GM12878 (cell line): ENCODE measurements around the gene CBFB. TPM values are rescaled to one million over a fixed set of nuclear protein-coding genes. Genes with fewer than 3 reads are reported as not detected.

Source experiments
- ASH2L ChIP-seq: fragments of 300-600, 200-600 bp; sonication (generic); IDR thresholded peaks from 2 replicates; pipeline ENCODE4 v1.6.1; 2017; ENCODE audit warnings: low read depth, mild to moderate bottlenecking, borderline replicate concordance
- ATF3 ChIP-seq: IDR thresholded peaks from 2 replicates; pipeline ENCODE4 v1.6.1; 2011; ENCODE audit warnings: low read depth, mild to moderate bottlenecking, low read length, moderate library complexity, borderline replicate concordance; ENCODE audit errors: extremely low read depth
- BHLHE40 ChIP-seq, 2 experiments: fragments of 450-650 bp in 1 of 2; IDR thresholded peaks; 2 replicates each; pipeline ENCODE4 v1.6.1; 2011 to 2017; ENCODE audit warnings: low read depth in 2 of 2, borderline replicate concordance in 1 of 2, improper control_type of control experiment in 1 of 2, low read length in 1 of 2, mild to moderate bottlenecking in 1 of 2
- CHD1 ChIP-seq: IDR thresholded peaks from 2 replicates; pipeline ENCODE4 v1.6.1; 2012; ENCODE audit warnings: low read depth, low read length, improper control_type of control experiment
- CTCF ChIP-seq, 3 experiments: IDR thresholded peaks in 2 of 3; conservative IDR thresholded peaks in 1 of 3; 2 replicates each; pipeline ENCODE4 v1.5.1; 2011; ENCODE audit warnings: low read depth in 3 of 3, low read length in 3 of 3, mild to moderate bottlenecking in 3 of 3, control low read depth in 2 of 3, moderate library complexity in 2 of 3, inconsistent platforms in 1 of 3, mixed read lengths in 1 of 3; ENCODE audit not compliant: control insufficient read depth in 2 of 3, insufficient read depth in 1 of 3; ENCODE audit errors: extremely low read depth in 1 of 3
- E2F8 ChIP-seq: fragments of 450-650 bp; IDR thresholded peaks from 2 replicates; pipeline ENCODE4 v1.6.1; 2018; ENCODE audit warnings: mild to moderate bottlenecking, low read depth, moderate library complexity; ENCODE audit not compliant: partially characterized antibody
- IKZF1 ChIP-seq: fragments of 450-650 bp; conservative IDR thresholded peaks from 2 replicates; pipeline ENCODE4 v1.6.1; 2017; ENCODE audit warnings: antibody characterized with exemption, mild to moderate bottlenecking
- IRF4 ChIP-seq: IDR thresholded peaks from 2 replicates; pipeline ENCODE4 v1.6.1; 2011; ENCODE audit warnings: low read depth, low read length
- JUNB ChIP-seq: IDR thresholded peaks from 2 replicates; pipeline ENCODE4 v1.6.1; 2016; ENCODE audit warnings: antibody characterized with exemption, mild to moderate bottlenecking
- LARP7 ChIP-seq: fragments of 450-650 bp; IDR thresholded peaks from 2 replicates; pipeline ENCODE4 v1.6.1; 2017; ENCODE audit warnings: mild to moderate bottlenecking
- MTA2 ChIP-seq: fragments of 450-650 bp; IDR thresholded peaks from 2 replicates; pipeline ENCODE4 v1.6.1; 2016; ENCODE audit warnings: low read depth, mild to moderate bottlenecking, moderate library complexity
- MXI1 ChIP-seq: fragments of 150-350 bp; IDR thresholded peaks from 2 replicates; pipeline ENCODE4 v1.6.1; 2011; ENCODE audit warnings: low read depth, mild to moderate bottlenecking, inconsistent platforms, low read length, improper control_type of control experiment
- NRF1 ChIP-seq: conservative IDR thresholded peaks from 2 replicates; pipeline ENCODE4 v1.6.1; 2011; ENCODE audit warnings: mild to moderate bottlenecking, low read depth, low read length, improper control_type of control experiment
- RAD51 ChIP-seq: fragments of 450-650 bp; IDR thresholded peaks from 2 replicates; pipeline ENCODE4 v1.6.1; 2016; ENCODE audit warnings: moderate library complexity, mild to moderate bottlenecking, inconsistent platforms
- SP1 ChIP-seq: IDR thresholded peaks from one replicate; pipeline ENCODE4 v1.6.1; 2011; ENCODE audit warnings: low read depth, low read length
- SREBF1 ChIP-seq: IDR thresholded peaks from 2 replicates; pipeline ENCODE4 v1.6.1; 2012; ENCODE audit warnings: mild to moderate bottlenecking, low read length
- TAF1 ChIP-seq: IDR thresholded peaks from 2 replicates; pipeline ENCODE4 v1.6.1; 2011; ENCODE audit warnings: mild to moderate bottlenecking, low read depth, low read length, borderline replicate concordance
- USF2 ChIP-seq: IDR thresholded peaks from 2 replicates; pipeline ENCODE4 v1.6.1; 2011; ENCODE audit warnings: low read depth, low read length, improper control_type of control experiment, borderline replicate concordance
- WRNIP1 ChIP-seq: IDR thresholded peaks from 2 replicates; pipeline ENCODE4 v1.6.1; 2011; ENCODE audit warnings: low read depth, low read length, improper control_type of control experiment, borderline replicate concordance
- YY1 ChIP-seq: IDR thresholded peaks from 2 replicates; pipeline ENCODE4 v1.6.1; 2011; ENCODE audit warnings: low read depth, mild to moderate bottlenecking, low read length
- ZNF217 ChIP-seq: fragments of 450-650 bp; IDR thresholded peaks from 2 replicates; pipeline ENCODE4 v1.6.1; 2017; ENCODE audit warnings: antibody characterized with exemption, mild to moderate bottlenecking
- ZNF384 ChIP-seq: IDR thresholded peaks from 2 replicates; pipeline ENCODE4 v1.6.1; 2012; ENCODE audit warnings: low read depth, mild to moderate bottlenecking, low read length, improper control_type of control experiment, borderline replicate concordance
- polyA plus RNA-seq, 11 experiments: library from polyadenylated mRNA; depleted of rRNA in 4 of 11; unstranded in 6 of 11; stranded (reverse) in 5 of 11; fragments of >200 nt; fragmentation: Nextera tagmentation in 4 of 11; fragmentation: Illumina TruSeq in 1 of 11; extraction: Ambion mirVana in 4 of 11; extraction: Trizol in 1 of 11; gene quantifications; 1 replicate in 1 of 11; 2 replicates in 10 of 11; pipeline versions ENCODE4 v1.2.1 to v1.2.3, GENCODE V29; 2011 to 2016; ENCODE audit warnings: inconsistent platforms in 2 of 11, missing spikeins in 2 of 11, low read depth in 1 of 11
- total RNA-seq, 4 experiments: library from RNA; depleted of rRNA in 3 of 4; stranded (reverse); fragments of >200 nt in 3 of 4; fragmentation: Illumina TruSeq in 1 of 4; extraction: Trizol in 1 of 4; gene quantifications; 2 replicates each; pipeline versions ENCODE4 v1.2.1 to v1.2.3, GENCODE V29; 2013 to 2021

Gene CBFB
- total and polyA plus RNA-seq, 10 of the 15 experiments (the other 5 are each of a cell fraction or from before 2014, with no cell fraction given): 25.3 to 83.8 (median 65.7) TPM

GRCh38 chr16:67017810-67018488 is 11.0 kb upstream of the CBFB start (continued):
- TF ChIP-seq BHLHE40 (IDR thresholded peaks at IDR 0.05; ENCODE audit: borderline replicate concordance in 1 of 2, low read depth in 2 of 2, low read length in 1 of 2) (peak; percentile 94 to 96), TAF1 (no peak), ZNF384 (no peak), WRNIP1 (no peak), JUNB (no peak), MXI1 (no peak), SREBF1 (no peak), SP1 (peak; percentile 74), CTCF (IDR thresholded peaks at IDR 0.05 in 2 of 3, conservative IDR thresholded peaks at IDR 0.05 in 1 of 3; ENCODE audit: control insufficient read depth in 2 of 3, extremely low read depth in 1 of 3, insufficient read depth in 1 of 3, low read depth in 3 of 3, low read length in 3 of 3) (peak; percentile 81 to 93 (median 93)), ATF3 (0 out of 2 replicates have a peak, but pooled peaks have one; percentile 38), YY1 (peak; percentile 92), MTA2 (no peak), USF2 (peak; percentile 69), ASH2L (no peak), E2F8 (no peak), IRF4 (peak; percentile 56; the same call in 1 of the 2 replicates), CHD1 (no peak), ZNF217 (no peak), IKZF1 (no peak), LARP7 (no peak), NRF1 (no peak), RAD51 (peak; percentile 77; the same call in 1 of the 2 replicates)
